Mesodermal cell (in vitro differentiated cells): ENCODE data around the gene ATP4A.

Experiments
- H3K27ac ChIP-seq: 2 replicates; pipeline ENCODE4 v1.7.0; 2013; ENCODE audit warnings: mild to moderate bottlenecking, low read depth, low read length, moderate library complexity; ENCODE audit not compliant: severe bottlenecking
- H3K36me3 ChIP-seq: 2 replicates; pipeline ENCODE4 v1.7.1; 2013; ENCODE audit warnings: mild to moderate bottlenecking, low read length, moderate library complexity; ENCODE audit not compliant: control insufficient read depth, insufficient read depth
- H3K4me1 ChIP-seq: one replicate; pipeline ENCODE4 v1.7.1; 2013; ENCODE audit warnings: mild to moderate bottlenecking, low read length; ENCODE audit not compliant: insufficient read depth, control insufficient read depth, poor library complexity, severe bottlenecking
- H3K4me3 ChIP-seq: 2 replicates; pipeline ENCODE4 v1.7.0; 2013; ENCODE audit warnings: low read length, control low read depth, mild to moderate bottlenecking; ENCODE audit not compliant: insufficient read depth, poor library complexity, severe bottlenecking; ENCODE audit errors: extremely low read depth
- H3K9me3 ChIP-seq: 2 replicates; pipeline ENCODE4 v1.7.1; 2013; ENCODE audit warnings: mild to moderate bottlenecking, low read length, moderate library complexity; ENCODE audit not compliant: control insufficient read depth
- whole genome bisulfite sequencing, 2 experiments: methylation state at CpG; one replicate each; pipeline ENCODE4 v1.1.5; 2013; ENCODE audit warnings: missing lambda C conversion rate in 2 of 2; ENCODE audit not compliant: insufficient coverage in 2 of 2; 5-methylcytosine and 5-hydroxymethylcytosine counted together

Gene ATP4A

DNA sequence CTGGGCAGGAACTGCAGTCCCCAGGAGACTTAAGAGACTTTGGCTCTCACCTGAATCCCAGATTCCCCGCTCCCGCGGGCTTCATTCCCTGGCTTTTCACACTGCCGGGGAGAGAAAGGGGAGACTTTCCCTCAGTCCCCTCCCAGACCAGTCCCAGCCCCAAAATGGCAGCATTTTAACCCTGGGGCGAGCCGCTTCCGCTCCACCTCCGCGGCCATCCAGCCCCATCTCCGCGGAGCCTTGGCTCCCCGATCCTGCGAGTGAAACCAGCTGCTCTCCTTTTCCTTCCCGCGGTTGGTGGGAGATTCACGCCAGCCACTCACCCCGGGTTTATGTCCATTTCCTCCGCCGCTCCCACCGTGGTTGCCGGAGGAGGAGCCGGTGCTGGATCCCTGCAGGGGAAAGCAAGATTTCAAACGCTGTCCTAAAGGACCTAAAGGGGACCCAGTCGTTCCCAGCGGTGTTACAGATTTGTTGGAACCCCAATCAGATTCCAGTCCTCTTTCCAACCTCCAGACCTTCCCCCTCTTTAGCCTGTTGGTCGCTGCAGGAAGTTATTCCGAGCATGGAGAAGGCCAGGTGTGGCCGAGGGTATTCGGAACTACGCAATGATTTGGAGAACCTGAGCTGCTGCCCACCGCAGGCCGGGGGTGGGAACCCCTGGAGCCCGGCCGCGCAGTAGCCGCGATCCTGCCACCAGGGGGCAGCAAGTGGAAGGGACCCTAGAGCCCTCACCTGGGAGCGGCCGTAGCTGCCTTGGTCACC lies 53.4 kb downstream of the ATP4A start:
- no peaks in the 10 kb centered on the region for H3K36me3 ChIP-seq
- H3K27ac ChIP-seq = peak overlapping the region; percentile 60
- H3K4me3 ChIP-seq = peak overlapping the region; percentile 43
- no peaks in the 10 kb centered on the region for H3K9me3 ChIP-seq
- 0 to 1% methylated on average over 32 to 33 of the region's 39 CpGs for WGBS, 2 experiments
- H3K4me1 ChIP-seq = no peaks in the 10 kb centered on the region

DNA sequence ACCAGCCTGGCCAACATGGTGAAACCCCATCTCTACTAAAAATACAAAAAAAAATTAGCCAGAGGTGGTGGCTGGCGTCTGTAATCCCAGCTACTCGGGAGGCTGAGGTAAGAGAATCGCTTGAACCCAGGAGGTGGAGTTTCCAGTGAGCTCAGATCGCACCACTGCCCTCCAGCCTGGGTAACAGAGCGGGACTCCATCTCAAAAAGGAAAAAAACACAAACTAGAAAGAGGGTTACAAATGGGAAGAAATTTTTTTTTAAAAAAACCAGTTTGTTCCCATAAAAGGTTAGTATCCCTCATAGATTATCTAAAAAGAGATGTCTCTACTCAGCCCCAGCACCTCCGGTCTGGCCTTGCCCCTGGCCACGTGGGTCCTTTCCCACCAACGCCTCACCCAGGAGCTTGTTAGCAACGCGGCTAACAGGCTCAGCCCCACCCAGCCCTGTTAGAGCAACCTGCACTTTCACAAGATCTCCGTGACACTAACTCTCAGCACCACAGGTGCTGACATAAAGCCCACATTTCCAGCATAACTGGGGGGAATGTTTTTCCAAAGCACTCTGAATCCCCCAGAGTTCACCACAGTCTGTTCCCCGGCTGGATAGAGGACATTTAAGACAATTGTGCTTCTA lies 54.3 kb downstream of the ATP4A start:
- H3K4me3 ChIP-seq = peak overlapping the region; percentile 43
- 12 to 14% methylated on average over 9 of the region's 12 CpGs for WGBS, 2 experiments
- H3K4me1 ChIP-seq = no peaks in the 10 kb centered on the region
- no peak overlapping the region for H3K27ac ChIP-seq
- H3K36me3 ChIP-seq = no peaks in the 10 kb centered on the region
- no peaks in the 10 kb centered on the region for H3K9me3 ChIP-seq

DNA sequence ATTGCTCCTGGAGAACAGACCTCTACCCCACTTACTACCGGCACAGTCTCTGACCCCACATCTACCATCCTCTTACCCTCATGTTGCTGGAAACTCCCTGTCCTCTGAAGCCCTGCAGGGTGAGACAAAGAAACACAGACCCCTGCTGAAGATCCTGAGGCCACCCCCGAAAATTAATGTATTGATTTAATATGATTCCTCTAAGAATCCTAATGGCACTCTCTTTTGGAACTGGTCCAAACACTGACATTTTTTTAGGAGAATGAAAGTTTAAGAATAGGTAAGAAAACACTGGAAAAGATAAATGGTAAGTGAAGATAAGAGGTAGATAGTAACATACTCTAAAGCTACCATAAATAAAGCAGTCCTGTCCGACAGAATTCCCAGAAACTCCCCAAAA lies 55.3 kb downstream of the ATP4A start:
- no peak overlapping the region for H3K4me3 ChIP-seq
- 86% methylated on average over 1 of the region's 3 CpGs; no CpG with 5 or more reads in 1 of the 2 experiments for WGBS, 2 experiments

DNA sequence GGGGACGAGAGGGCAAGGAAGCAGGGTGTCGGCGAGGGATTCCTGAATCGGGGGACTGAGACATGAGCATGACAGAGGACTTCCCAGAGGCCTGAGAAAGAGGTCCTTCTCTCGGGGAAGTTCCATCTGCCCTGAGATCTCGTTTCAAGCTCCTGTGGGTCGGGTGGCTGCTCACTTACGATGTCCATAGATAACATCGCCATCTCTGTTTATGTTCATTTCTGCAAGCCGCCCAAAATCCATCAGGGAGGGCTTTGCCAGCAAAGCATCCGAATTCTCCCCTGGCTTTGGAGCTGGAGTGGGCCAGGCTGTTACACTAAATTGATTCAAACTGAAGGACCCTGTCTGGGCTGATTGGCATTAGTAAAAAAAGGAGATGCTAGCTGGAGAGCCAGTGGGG lies 55.9 kb downstream of the ATP4A start:
- no peaks in the 10 kb centered on the region for H3K4me1 ChIP-seq
- no peak overlapping the region for H3K27ac ChIP-seq
- no peak overlapping the region for H3K4me3 ChIP-seq
- H3K9me3 ChIP-seq = no peaks in the 10 kb centered on the region
- WGBS, 2 experiments = 95 to 96% methylated on average over 11 of the region's 11 CpGs
- no peaks in the 10 kb centered on the region for H3K36me3 ChIP-seq

More for the DNA sequence above, 55.3 kb downstream of the ATP4A start:
- Histone ChIP-seq H3K4me1 (no peaks in the 10 kb centered on the region), H3K27ac (no peak overlapping the region), H3K36me3 (no peaks in the 10 kb centered on the region), H3K9me3 (no peaks in the 10 kb centered on the region)

DNA sequence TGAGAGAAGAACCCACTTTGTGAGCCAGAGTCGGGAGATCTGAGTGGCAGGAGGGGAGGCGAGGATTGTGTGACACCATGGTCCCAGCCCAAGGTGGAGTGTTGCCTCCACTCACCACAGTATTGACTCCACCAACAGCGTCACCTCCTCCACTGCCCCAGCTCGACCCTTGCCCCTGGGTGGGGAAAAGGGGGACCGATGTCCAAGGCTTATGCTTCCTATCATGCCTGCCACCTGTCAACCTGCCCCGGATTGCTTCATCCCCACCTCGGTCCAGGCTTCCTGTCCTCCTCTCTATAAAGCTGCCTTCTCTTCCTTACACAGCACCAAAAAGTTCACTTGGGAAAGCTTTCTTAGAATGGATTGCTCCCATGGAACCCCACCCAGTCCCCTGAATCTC lies 57.4 kb downstream of the ATP4A start:
- Histone ChIP-seq H3K27ac (no peak overlapping the region), H3K36me3 (no peaks in the 10 kb centered on the region), H3K4me1 (peaks cover 3% of the 10 kb centered on the region), H3K9me3 (no peaks in the 10 kb centered on the region), H3K4me3 (no peak overlapping the region)
- WGBS, 2 experiments = 84 to 90% methylated on average over 2 to 4 of the region's 7 CpGs

DNA sequence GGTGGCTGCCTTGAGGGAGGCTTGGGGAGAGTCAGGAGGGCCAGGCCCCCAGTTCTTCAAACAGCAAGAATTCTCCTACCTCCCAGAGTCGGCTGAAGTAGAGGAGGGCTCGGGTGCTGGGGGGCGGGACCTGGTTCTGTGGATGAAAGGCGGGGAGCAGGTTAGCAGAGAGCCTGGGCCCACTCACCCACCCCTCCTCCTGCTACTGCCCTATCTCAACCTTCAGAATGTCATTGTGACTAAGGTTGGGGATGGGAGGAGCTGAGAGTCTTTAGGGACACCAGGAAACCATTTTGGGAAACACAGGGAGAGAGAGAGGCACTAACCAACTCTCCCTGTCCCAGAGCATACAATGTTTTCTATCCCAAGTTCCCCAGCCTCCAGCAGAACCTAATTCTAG lies 60.7 kb downstream of the ATP4A start:
- Histone ChIP-seq H3K36me3 (no peaks in the 10 kb centered on the region), H3K27ac (no peak overlapping the region), H3K4me3 (no peak overlapping the region), H3K4me1 (peaks cover 3% of the 10 kb centered on the region), H3K9me3 (no peaks in the 10 kb centered on the region)
- no CpG with 5 or more reads among the region's 4 CpGs for WGBS, 2 experiments

DNA sequence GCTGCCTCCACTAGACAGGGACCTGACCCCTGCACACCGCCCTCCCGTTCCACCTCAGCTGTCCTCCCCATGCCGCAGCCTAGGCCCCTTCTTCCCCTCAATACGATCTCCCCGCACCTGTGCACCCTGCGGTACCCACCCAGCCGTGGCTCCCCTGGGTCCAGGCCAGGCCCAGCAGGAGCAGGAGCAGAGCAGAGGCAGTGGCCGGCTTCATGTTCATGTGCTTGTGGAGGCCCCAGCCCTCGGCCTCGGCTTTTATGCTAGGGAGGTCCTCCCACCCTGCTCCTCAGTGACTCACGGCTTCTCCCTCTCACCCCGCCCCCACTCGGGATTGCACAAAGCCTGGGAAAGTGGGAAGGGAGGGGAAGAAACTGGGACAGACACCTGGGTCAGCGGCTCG lies 61.8 kb downstream of the ATP4A start:
- WGBS, 2 experiments = 94 to 96% methylated on average over 4 to 9 of the region's 15 CpGs
- H3K4me1 ChIP-seq = peaks cover 3% of the 10 kb centered on the region
- H3K36me3 ChIP-seq = no peaks in the 10 kb centered on the region
- no peak overlapping the region for H3K4me3 ChIP-seq
- H3K9me3 ChIP-seq = no peaks in the 10 kb centered on the region
- no peak overlapping the region for H3K27ac ChIP-seq

DNA sequence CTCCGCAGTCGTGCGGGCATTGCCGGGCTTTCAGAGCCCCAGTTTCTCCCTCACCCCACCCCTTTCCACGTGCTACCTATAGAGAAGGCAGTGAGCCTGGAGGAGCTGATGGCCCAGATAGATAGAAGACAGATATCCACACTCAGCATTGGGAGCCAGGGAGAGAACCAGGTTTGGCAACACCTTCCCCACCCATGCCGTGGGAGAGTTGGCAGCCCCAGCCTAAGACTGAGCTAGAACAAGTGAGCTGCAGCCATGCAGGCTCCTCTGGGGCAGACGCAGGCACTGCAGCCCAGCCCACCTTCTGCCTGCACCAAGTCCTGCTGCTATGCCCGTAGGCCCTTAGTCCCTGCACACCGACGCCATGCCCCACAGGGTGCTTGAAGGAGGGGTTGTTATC lies 62.8 kb downstream of the ATP4A start:
- WGBS, 2 experiments = 96 to 98% methylated on average over 6 to 7 of the region's 10 CpGs
- Histone ChIP-seq H3K4me3 (no peak overlapping the region), H3K36me3 (no peaks in the 10 kb centered on the region), H3K9me3 (no peaks in the 10 kb centered on the region), H3K27ac (no peak overlapping the region), H3K4me1 (peaks cover 3% of the 10 kb centered on the region)
